GM12874 (cell line): ENCODE data around the gene HELZ.

ENCODE experiments used
- CTCF ChIP-seq: IDR thresholded peaks from 2 replicates; pipeline ENCODE4 v1.5.1; 2011; ENCODE audit warnings: low read depth, mild to moderate bottlenecking, control low read depth, low read length, moderate library complexity; ENCODE audit not compliant: insufficient read depth

The HELZ gene

GRCh38 chr17:67115401-67115800 lies 129.6 kb downstream of the HELZ start:
- TF ChIP-seq CTCF = no peak

DNA sequence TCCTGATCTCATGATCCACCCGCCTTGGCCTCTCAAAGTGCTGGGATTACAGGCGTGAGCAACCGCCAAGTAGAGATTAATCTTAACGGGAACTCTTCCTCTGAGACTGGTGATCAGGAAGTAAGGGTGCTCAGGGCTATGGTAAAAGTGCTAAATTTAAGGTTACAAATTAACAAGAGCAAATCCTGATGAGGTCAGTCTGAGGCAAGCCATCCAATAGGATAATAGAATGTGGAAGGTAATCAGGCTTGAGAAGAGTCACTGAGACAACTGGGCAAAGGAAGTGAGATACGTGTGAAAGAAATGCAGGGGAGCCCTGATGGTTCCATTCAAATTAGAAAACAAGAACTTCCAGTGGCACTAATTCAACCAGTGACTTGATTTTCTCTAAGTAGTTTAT lies 131.5 kb downstream of the HELZ start:
- TF ChIP-seq CTCF = no peak

- no peak for TF ChIP-seq CTCF
These were observed 133.2 kb downstream of the HELZ start for GRCh38 chr17:67111808-67112207.

GRCh38 chr17:67111327-67111726 lies 133.7 kb downstream of the HELZ start:
- TF ChIP-seq CTCF = no peak

DNA sequence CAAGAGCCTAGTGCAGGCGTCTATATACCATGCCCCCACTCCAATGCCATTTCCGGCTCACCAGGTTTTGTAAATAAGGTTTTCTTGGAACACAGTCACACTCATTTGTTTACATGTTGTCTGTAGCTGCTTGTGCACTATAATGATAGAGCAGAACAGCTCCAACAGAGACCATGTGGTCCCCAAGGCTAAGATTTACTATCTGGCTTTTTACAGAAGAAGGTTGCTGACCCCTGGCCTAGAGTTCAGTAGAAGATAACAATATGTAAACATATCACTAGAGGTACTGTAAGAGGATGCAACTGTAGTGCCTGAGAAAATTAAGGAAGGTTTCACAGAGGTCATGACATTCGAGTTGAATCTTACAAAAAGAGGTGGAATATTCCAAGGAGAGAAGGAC lies 134.4 kb downstream of the HELZ start:
- TF ChIP-seq CTCF = no peak

- TF ChIP-seq CTCF = no peak
These were observed 135.9 kb downstream of the HELZ start for GRCh38 chr17:67109111-67109510.

GRCh38 chr17:67107811-67108775 lies 136.9 kb downstream of the HELZ start:
- TF ChIP-seq CTCF = no peak
